Measurements from ENCODE around the gene HAAO. TPM values are rescaled to one million over a fixed set of nuclear protein-coding genes. Genes with fewer than 3 reads are reported as not detected.
A peak's percentile ranks its signal among the peaks of the same experiment; 100 is the strongest.

Gene HAAO
- total RNA-seq, 1 experiment from 2014 or later = 47.5 TPM

- BruUV-seq (replicated peaks) = no TSS peak
- Mint-ChIP-seq H3K36me3 (ENCODE audit: insufficient read depth, unreplicated experiment) (peaks cover 31% of the 10 kb centered on the region), H3K27ac (ENCODE audit: unreplicated experiment) (peak overlapping the region; percentile 32), H3K9me3 (ENCODE audit: unreplicated experiment) (no peaks in the 10 kb centered on the region), H3K4me3 (ENCODE audit: unreplicated experiment) (no peak overlapping the region), H3K27me3 (ENCODE audit: insufficient read depth, unreplicated experiment) (no peaks in the 10 kb centered on the region), H3K4me1 (ENCODE audit: low read depth, unreplicated experiment) (peaks cover 28% of the 10 kb centered on the region)
- POLR2A ChIA-PET = no interaction called here
- TF ChIP-seq, protein P1, sequence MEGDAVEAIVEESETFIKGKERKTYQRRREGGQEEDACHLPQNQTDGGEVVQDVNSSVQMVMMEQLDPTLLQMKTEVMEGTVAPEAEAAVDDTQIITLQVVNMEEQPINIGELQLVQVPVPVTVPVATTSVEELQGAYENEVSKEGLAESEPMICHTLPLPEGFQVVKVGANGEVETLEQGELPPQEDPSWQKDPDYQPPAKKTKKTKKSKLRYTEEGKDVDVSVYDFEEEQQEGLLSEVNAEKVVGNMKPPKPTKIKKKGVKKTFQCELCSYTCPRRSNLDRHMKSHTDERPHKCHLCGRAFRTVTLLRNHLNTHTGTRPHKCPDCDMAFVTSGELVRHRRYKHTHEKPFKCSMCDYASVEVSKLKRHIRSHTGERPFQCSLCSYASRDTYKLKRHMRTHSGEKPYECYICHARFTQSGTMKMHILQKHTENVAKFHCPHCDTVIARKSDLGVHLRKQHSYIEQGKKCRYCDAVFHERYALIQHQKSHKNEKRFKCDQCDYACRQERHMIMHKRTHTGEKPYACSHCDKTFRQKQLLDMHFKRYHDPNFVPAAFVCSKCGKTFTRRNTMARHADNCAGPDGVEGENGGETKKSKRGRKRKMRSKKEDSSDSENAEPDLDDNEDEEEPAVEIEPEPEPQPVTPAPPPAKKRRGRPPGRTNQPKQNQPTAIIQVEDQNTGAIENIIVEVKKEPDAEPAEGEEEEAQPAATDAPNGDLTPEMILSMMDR (IDR thresholded peaks at IDR 0.05; ENCODE audit: insufficient read depth in 1 of 2, low read depth in 1 of 2, low read length in 1 of 2, severe bottlenecking in 1 of 2, unreplicated experiment in 1 of 2) = no peak
- intact Hi-C loops (cut with micrococcal nuclease; ENCODE audit: unreplicated experiment) = no loop called here
- H3K4me1 ChIP-seq = peaks cover 26% of the 10 kb centered on the region
- H3K4me3 ChIP-seq (ENCODE audit: low read depth, low read length) = no peak overlapping the region
- H3K36me3 ChIP-seq (ENCODE audit: control insufficient read depth, insufficient read depth, low read length) = peaks cover 5% of the 10 kb centered on the region
- no peaks in the 10 kb centered on the region; the same call in 1 of the 2 replicates for H3K27me3 ChIP-seq (replicated peaks; ENCODE audit: control insufficient read depth, insufficient read depth, low read length)
- H3K9me3 ChIP-seq = peaks cover 13% of the 10 kb centered on the region
- no peak for DNase-seq
- CTCF ChIA-PET = no interaction called here
Measured at GRCh38 chr2:42783511-42783910, 8.9 kb downstream of the HAAO start.

DNA sequence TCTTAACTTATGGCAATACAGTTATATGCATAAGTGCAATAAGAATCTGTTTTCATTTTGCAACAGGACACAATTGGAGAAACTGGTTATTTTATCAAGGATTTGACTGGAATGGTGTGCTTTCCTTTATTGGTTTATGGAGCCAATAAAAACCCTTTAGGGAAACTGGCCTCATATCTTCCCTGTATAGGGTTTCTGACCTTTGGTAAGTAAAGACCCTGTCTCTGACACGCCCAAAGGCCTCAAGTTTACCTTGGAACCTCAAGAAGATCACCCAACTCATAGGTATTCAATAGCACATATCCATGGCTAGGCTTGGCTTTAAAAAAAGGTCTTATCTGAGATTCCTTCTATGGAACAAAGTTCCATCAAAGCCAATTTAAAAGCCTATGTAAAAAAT, 11.2 kb downstream of the HAAO start:
- POLR2A ChIA-PET = interaction anchor here (0.6 to 0.8 kb wide), 2 partner anchors 12 to 29 kb away, joined by 3 to 5 read pairs; partner anchors contain the start of gene HAAO

GRCh38 chr2:42777883-42778805, 14.2 kb downstream of the HAAO start:
- H3K9me3 ChIP-seq = peaks cover 20% of the 10 kb centered on the region
- intact Hi-C loops (cut with micrococcal nuclease; ENCODE audit: unreplicated experiment) = no loop called here
- ChIA-PET POLR2A (no interaction called here), CTCF (no interaction called here)
- H3K4me1 ChIP-seq = peaks cover 13% of the 10 kb centered on the region
- no peak for DNase-seq
- no peak overlapping the region for H3K4me3 Mint-ChIP-seq (ENCODE audit: unreplicated experiment)
- BruUV-seq (replicated peaks) = no TSS peak
- H3K27me3 Mint-ChIP-seq (ENCODE audit: insufficient read depth, unreplicated experiment) = no peaks in the 10 kb centered on the region
- peaks cover 4% of the 10 kb centered on the region for H3K36me3 ChIP-seq (ENCODE audit: control insufficient read depth, insufficient read depth, low read length)
- peaks cover 42% of the 10 kb centered on the region for H3K36me3 Mint-ChIP-seq (ENCODE audit: insufficient read depth, unreplicated experiment)
- TF ChIP-seq, protein P1 (IDR thresholded peaks at IDR 0.05; ENCODE audit: insufficient read depth in 1 of 2, low read depth in 1 of 2, low read length in 1 of 2, severe bottlenecking in 1 of 2, unreplicated experiment in 1 of 2) = no peak
- H3K9me3 Mint-ChIP-seq (ENCODE audit: unreplicated experiment) = peaks cover 15% of the 10 kb centered on the region
- no peaks in the 10 kb centered on the region; the same call in 1 of the 2 replicates for H3K27me3 ChIP-seq (replicated peaks; ENCODE audit: control insufficient read depth, insufficient read depth, low read length)
- H3K4me1 Mint-ChIP-seq (ENCODE audit: low read depth, unreplicated experiment) = no peaks in the 10 kb centered on the region
- H3K27ac Mint-ChIP-seq (ENCODE audit: unreplicated experiment) = no peak overlapping the region
- no peak overlapping the region for H3K4me3 ChIP-seq (ENCODE audit: low read depth, low read length)

More for the DNA sequence above, 11.2 kb downstream of the HAAO start:
- intact Hi-C loops (cut with micrococcal nuclease; ENCODE audit: unreplicated experiment) = loop anchor here (1.0 kb wide), 1 partner anchor 13 kb away; no protein-coding TSS in a partner anchor
- H3K4me1 Mint-ChIP-seq (ENCODE audit: low read depth, unreplicated experiment) = peaks cover 16% of the 10 kb centered on the region
- Histone ChIP-seq H3K4me3 (ENCODE audit: low read depth, low read length) (no peak overlapping the region), H3K27me3 (replicated peaks; ENCODE audit: control insufficient read depth, insufficient read depth, low read length) (no peaks in the 10 kb centered on the region; the same call in 1 of the 2 replicates), H3K36me3 (ENCODE audit: control insufficient read depth, insufficient read depth, low read length) (peaks cover 4% of the 10 kb centered on the region), H3K4me1 (peaks cover 13% of the 10 kb centered on the region), H3K9me3 (peaks cover 20% of the 10 kb centered on the region)
- peak overlapping the region; percentile 33 for H3K4me3 Mint-ChIP-seq (ENCODE audit: unreplicated experiment)
- DNase-seq = peak; percentile 62 to 80
- CTCF ChIA-PET = no interaction called here
- TF ChIP-seq, protein P1 (IDR thresholded peaks at IDR 0.05; ENCODE audit: insufficient read depth in 1 of 2, low read depth in 1 of 2, low read length in 1 of 2, severe bottlenecking in 1 of 2, unreplicated experiment in 1 of 2) = no peak
- peaks cover 15% of the 10 kb centered on the region for H3K9me3 Mint-ChIP-seq (ENCODE audit: unreplicated experiment)
- BruUV-seq (replicated peaks) = no TSS peak
- H3K27ac Mint-ChIP-seq (ENCODE audit: unreplicated experiment) = no peak overlapping the region
- peaks cover 34% of the 10 kb centered on the region for H3K36me3 Mint-ChIP-seq (ENCODE audit: insufficient read depth, unreplicated experiment)
- no peaks in the 10 kb centered on the region for H3K27me3 Mint-ChIP-seq (ENCODE audit: insufficient read depth, unreplicated experiment)
